Neural cell (in vitro differentiated cells): Measurements from ENCODE around the gene CLCN3. TPM values are rescaled to one million over a fixed set of nuclear protein-coding genes. Genes with fewer than 3 reads are reported as not detected.

Experiments
- H2AFZ ChIP-seq: fragments of 200-600, 300-800 bp; sonication (generic), shearing (Covaris generic); 2 replicates; pipeline ENCODE4 v1.6.0; 2014; ENCODE audit warnings: low read depth, mild to moderate bottlenecking, antibody characterized with exemption, low read length, moderate library complexity
- H3F3A ChIP-seq: fragments of 200-600 bp; shearing (Covaris generic); 2 replicates; pipeline ENCODE4 v1.6.1; 2016; ENCODE audit warnings: mild to moderate bottlenecking, moderate library complexity, mixed read lengths, antibody characterized with exemption, low read length; ENCODE audit not compliant: insufficient read depth, poor library complexity, severe bottlenecking
- H3K27ac ChIP-seq: fragments of 200-600, 300-800 bp; sonication (generic), shearing (Covaris generic); 2 replicates; pipeline ENCODE4 v1.5.1; 2014; ENCODE audit warnings: mild to moderate bottlenecking, low read length, moderate library complexity
- H3K27me3 ChIP-seq: fragments of 300-800, 200-600 bp; sonication (generic), shearing (Covaris generic); 2 replicates; pipeline ENCODE4 v1.6.0; 2014; ENCODE audit warnings: mild to moderate bottlenecking, low read depth, low read length, moderate library complexity; ENCODE audit not compliant: insufficient read depth
- H3K36me3 ChIP-seq: fragments of 300-800, 200-600 bp; sonication (generic), shearing (Covaris generic); 2 replicates; pipeline ENCODE4 v1.5.1; 2014; ENCODE audit warnings: mild to moderate bottlenecking, antibody characterized with exemption, low read length, moderate library complexity; ENCODE audit not compliant: insufficient read depth
- H3K4me2 ChIP-seq: fragments of 300-800, 200-600 bp; sonication (generic), shearing (Covaris generic); 2 replicates; pipeline ENCODE4 v1.6.0; 2014; ENCODE audit warnings: mild to moderate bottlenecking, low read length
- H3K4me3 ChIP-seq: fragments of 300-800, 200-600 bp; sonication (generic), shearing (Covaris generic); 2 replicates; pipeline ENCODE4 v1.5.1; 2014; ENCODE audit warnings: mild to moderate bottlenecking, low read length, moderate library complexity
- H3K79me2 ChIP-seq: fragments of 200-600 bp; shearing (Covaris generic); replicated peaks from 2 replicates; pipeline ENCODE4 v1.6.0; 2014; ENCODE audit warnings: mild to moderate bottlenecking, low read length, moderate library complexity; ENCODE audit not compliant: insufficient read depth
- H3K9ac ChIP-seq: fragments of 300-800, 200-600 bp; sonication (generic), shearing (Covaris generic); 2 replicates; pipeline ENCODE4 v1.6.1; 2016; ENCODE audit warnings: mild to moderate bottlenecking, low read length, mixed read lengths
- H3K9me2 ChIP-seq: fragments of 200-600 bp; shearing (Covaris generic); 2 replicates; pipeline ENCODE4 v1.6.1; 2016; ENCODE audit warnings: mild to moderate bottlenecking, low read length, mixed read lengths; ENCODE audit not compliant: insufficient read depth
- H3K9me3 ChIP-seq: fragments of 200-600, 300-800 bp; sonication (generic), shearing (Covaris generic); 2 replicates; pipeline ENCODE4 v1.6.1; 2016; ENCODE audit warnings: mild to moderate bottlenecking, mixed run types, low read length, moderate library complexity, mixed read lengths
- H4K20me1 ChIP-seq: fragments of 200-600 bp; shearing (Covaris generic); 2 replicates; pipeline ENCODE4 v1.6.1; 2016; ENCODE audit warnings: mild to moderate bottlenecking, mixed run types; ENCODE audit not compliant: insufficient read depth
- CTCF ChIP-seq: fragments of 450-650 bp; IDR thresholded peaks from 2 replicates; pipeline ENCODE4 v1.5.1; 2014; ENCODE audit warnings: antibody characterized with exemption, mild to moderate bottlenecking, moderate library complexity; ENCODE audit not compliant: poor library complexity, severe bottlenecking
- EP300 ChIP-seq: fragments of 450-650 bp; conservative IDR thresholded peaks from 2 replicates; pipeline ENCODE4 v1.6.1; 2014; ENCODE audit warnings: antibody characterized with exemption, mild to moderate bottlenecking, moderate library complexity; ENCODE audit not compliant: poor library complexity, severe bottlenecking
- EZH2 ChIP-seq: fragments of 200-600, 300-800 bp; shearing (Covaris generic), sonication (generic); IDR thresholded peaks from 2 replicates; pipeline ENCODE4 v1.6.1; 2014; ENCODE audit warnings: antibody characterized with exemption, low read length, borderline replicate concordance, mild to moderate bottlenecking; ENCODE audit not compliant: insufficient read depth, poor library complexity, severe bottlenecking
- MXI1 ChIP-seq: fragments of 450-650 bp; conservative IDR thresholded peaks from 2 replicates; pipeline ENCODE4 v1.6.1; 2014; ENCODE audit warnings: antibody characterized with exemption, mild to moderate bottlenecking; ENCODE audit not compliant: poor library complexity, severe bottlenecking
- POLR2AphosphoS5 ChIP-seq: IDR thresholded peaks from 2 replicates; pipeline ENCODE4 v1.6.1; 2012
- RAD21 ChIP-seq: fragments of 450-650 bp; conservative IDR thresholded peaks from 2 replicates; pipeline ENCODE4 v1.6.1; 2014; ENCODE audit warnings: antibody characterized with exemption, mild to moderate bottlenecking, moderate library complexity
- REST ChIP-seq: IDR thresholded peaks from 2 replicates; pipeline ENCODE4 v1.6.1; 2012; ENCODE audit warnings: borderline replicate concordance
- SMC3 ChIP-seq: fragments of 450-650 bp; conservative IDR thresholded peaks from 2 replicates; pipeline ENCODE4 v1.6.1; 2014; ENCODE audit warnings: antibody characterized with exemption, mild to moderate bottlenecking, moderate library complexity; ENCODE audit not compliant: poor library complexity
- TAF1 ChIP-seq: IDR thresholded peaks from 2 replicates; pipeline ENCODE4 v1.6.1; 2012; ENCODE audit warnings: low read depth
- polyA plus RNA-seq: library from polyadenylated mRNA; depleted of rRNA; stranded (reverse); fragments of >200 nt; gene quantifications from 2 replicates; pipeline ENCODE4 v1.2.3, GENCODE V29; 2014

CLCN3 gene
- polyA plus RNA-seq, 1 donor from 2014 or later: 68.3 TPM

GRCh38 chr4:169765835-169766234, 145.5 kb downstream of the CLCN3 start:
- Histone ChIP-seq H3K79me2 (no peaks in the 10 kb centered on the region), H3K9me2 (no peaks in the 10 kb centered on the region), H3K4me2 (no peak overlapping the region), H2AFZ (no peak overlapping the region), H3K36me3 (no peaks in the 10 kb centered on the region), H3K9me3 (no peaks in the 10 kb centered on the region), H3K27me3 (no peaks in the 10 kb centered on the region), H3K27ac (no peak overlapping the region), H4K20me1 (no peaks in the 10 kb centered on the region), H3K4me3 (no peak overlapping the region), H3F3A (no peaks in the 10 kb centered on the region), H3K9ac (no peak overlapping the region)
- TF ChIP-seq MXI1 (no peak), SMC3 (no peak), EZH2 (no peak), RAD21 (no peak)

- Histone ChIP-seq H3K27me3 (no peaks in the 10 kb centered on the region), H3K9me3 (no peaks in the 10 kb centered on the region), H2AFZ (no peak overlapping the region), H3K79me2 (no peaks in the 10 kb centered on the region), H3K9ac (no peak overlapping the region), H3F3A (no peaks in the 10 kb centered on the region), H3K4me2 (no peak overlapping the region), H3K27ac (no peak overlapping the region), H3K4me3 (no peak overlapping the region), H3K9me2 (no peaks in the 10 kb centered on the region), H4K20me1 (no peaks in the 10 kb centered on the region), H3K36me3 (no peaks in the 10 kb centered on the region)
- TF ChIP-seq CTCF: no peak
- TF ChIP-seq EZH2: no peak
- TF ChIP-seq POLR2AphosphoS5: no peak
- TF ChIP-seq TAF1: no peak
- TF ChIP-seq SMC3: no peak
- no peak for TF ChIP-seq EP300
- no peak for TF ChIP-seq RAD21
- TF ChIP-seq MXI1: no peak
- TF ChIP-seq REST: no peak
These were observed 146.4 kb downstream of the CLCN3 start for GRCh38 chr4:169766741-169767140.

- Histone ChIP-seq H3K27ac (no peak overlapping the region), H3K4me3 (no peak overlapping the region), H3F3A (no peaks in the 10 kb centered on the region), H3K9me3 (no peaks in the 10 kb centered on the region), H4K20me1 (no peaks in the 10 kb centered on the region), H3K9me2 (no peaks in the 10 kb centered on the region), H2AFZ (no peak overlapping the region), H3K9ac (no peak overlapping the region), H3K79me2 (no peaks in the 10 kb centered on the region), H3K4me2 (no peak overlapping the region), H3K27me3 (no peaks in the 10 kb centered on the region), H3K36me3 (no peaks in the 10 kb centered on the region)
- TF ChIP-seq POLR2AphosphoS5 (no peak), EZH2 (no peak), CTCF (no peak), TAF1 (no peak), RAD21 (no peak), SMC3 (no peak), MXI1 (no peak), REST (no peak), EP300 (no peak)
These were observed 148.0 kb downstream of the CLCN3 start for GRCh38 chr4:169768385-169768784.
